Muscle of leg (tissue), 11 donors: ENCODE measurements around the gene VAV2. TPM values are rescaled to one million over a fixed set of nuclear protein-coding genes. Genes with fewer than 3 reads are reported as not detected.

Experiments used
- DNase-seq: peaks from one replicate; pipeline ENCODE4 v3.0.0; 2013
- H3K27ac ChIP-seq: one replicate; pipeline ENCODE4 v1.5.1; 2013; ENCODE audit warnings: mild to moderate bottlenecking, low read length, control low read depth
- H3K27me3 ChIP-seq: one replicate; pipeline ENCODE4 v1.6.1; 2013; ENCODE audit warnings: low read length; ENCODE audit not compliant: control insufficient read depth, insufficient read depth
- H3K36me3 ChIP-seq: one replicate; pipeline ENCODE4 v1.6.1; 2013; ENCODE audit warnings: low read length; ENCODE audit not compliant: control insufficient read depth, insufficient read depth
- H3K4me1 ChIP-seq: one replicate; pipeline ENCODE4 v1.6.1; 2013; ENCODE audit warnings: low read length; ENCODE audit not compliant: control insufficient read depth, insufficient read depth
- H3K4me3 ChIP-seq: one replicate; pipeline ENCODE4 v1.5.1; 2013; ENCODE audit warnings: low read length, control low read depth
- H3K9me3 ChIP-seq: replicated peaks from 2 replicates; pipeline ENCODE4 v1.6.1; 2013; ENCODE audit warnings: low read depth, low read length; ENCODE audit not compliant: control insufficient read depth
- WGBS: methylation state at CpG from one replicate; pipeline ENCODE4 v1.1.5; 2013; ENCODE audit warnings: missing lambda C conversion rate; ENCODE audit not compliant: insufficient coverage; 5-methylcytosine and 5-hydroxymethylcytosine counted together
- polyA plus RNA-seq, 8 donors: library from polyadenylated mRNA; unstranded; fragments of 120-200 nt; gene quantifications; one replicate each; pipeline versions ENCODE4 v1.2.1 to v1.2.3, GENCODE V29; 2013; ENCODE audit warnings: inconsistent platforms in 1 of 8, low replicate concordance in 1 of 8; ENCODE audit not compliant: insufficient read length in 8 of 8, insufficient read depth in 1 of 8
- total RNA-seq: library from RNA; stranded (reverse); fragments of 120-200 nt; gene quantifications from one replicate; pipeline ENCODE4 v1.2.4, GENCODE V29; 2013

Gene VAV2
- total and polyA plus RNA-seq, 9 donors = 7.4 to 19.1 (median 16.0) TPM

DNA sequence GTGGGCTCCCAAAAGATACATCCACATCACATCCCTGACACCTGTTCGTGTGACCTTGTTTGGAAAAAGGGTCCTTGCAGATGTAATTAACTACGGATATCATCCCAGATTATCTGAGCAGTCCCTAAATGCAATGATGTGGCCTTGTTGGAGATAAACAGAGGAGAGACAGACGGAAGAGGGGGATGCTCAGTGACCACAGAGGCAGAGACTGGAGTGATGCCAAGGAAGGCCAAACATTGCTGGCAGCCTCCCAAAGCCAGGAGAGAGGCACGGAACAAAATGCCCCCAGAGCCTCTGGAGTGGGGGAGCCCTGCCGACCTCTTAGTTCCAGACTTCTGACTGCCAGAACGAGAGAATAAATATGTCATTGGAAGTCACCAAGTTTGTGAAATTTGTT, 15.0 kb upstream of the VAV2 start:
- no peak overlapping the region for H3K4me3 ChIP-seq
- no peaks in the 10 kb centered on the region for H3K36me3 ChIP-seq
- WGBS = 58% methylated on average over 3 of the region's 6 CpGs
- H3K9me3 ChIP-seq = peaks cover 2% of the 10 kb centered on the region
- H3K27ac ChIP-seq = no peak overlapping the region
- DNase-seq = no peak
- H3K27me3 ChIP-seq = peaks cover 3% of the 10 kb centered on the region
- peaks cover 45% of the 10 kb centered on the region for H3K4me1 ChIP-seq

DNA sequence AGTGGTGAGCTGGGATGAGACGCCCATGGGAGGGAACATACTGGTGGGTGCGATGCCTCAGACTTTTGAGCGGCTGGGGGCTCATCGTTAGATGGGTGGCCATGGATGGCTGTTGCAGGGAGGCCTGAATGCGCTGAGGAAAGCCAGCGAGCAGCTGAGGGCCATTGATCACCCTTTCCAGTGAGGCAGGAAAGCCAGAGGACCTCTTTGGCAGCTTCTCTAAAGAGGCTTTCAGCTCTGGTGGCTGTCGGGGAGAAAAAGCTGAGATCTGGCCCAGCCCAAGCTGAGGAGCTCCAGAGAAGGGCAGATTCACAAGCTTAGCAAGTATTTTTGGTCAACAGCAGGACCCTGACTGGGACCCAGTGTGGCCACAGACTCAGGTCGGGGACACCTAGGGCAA, 13.3 kb upstream of the VAV2 start:
- DNase-seq = no peak
- Histone ChIP-seq H3K27ac (no peak overlapping the region), H3K9me3 (no peaks in the 10 kb centered on the region), H3K4me1 (peaks cover 40% of the 10 kb centered on the region), H3K36me3 (no peaks in the 10 kb centered on the region), H3K4me3 (no peak overlapping the region), H3K27me3 (peaks cover 3% of the 10 kb centered on the region)
- WGBS = 71% methylated on average over 7 of the region's 8 CpGs

DNA sequence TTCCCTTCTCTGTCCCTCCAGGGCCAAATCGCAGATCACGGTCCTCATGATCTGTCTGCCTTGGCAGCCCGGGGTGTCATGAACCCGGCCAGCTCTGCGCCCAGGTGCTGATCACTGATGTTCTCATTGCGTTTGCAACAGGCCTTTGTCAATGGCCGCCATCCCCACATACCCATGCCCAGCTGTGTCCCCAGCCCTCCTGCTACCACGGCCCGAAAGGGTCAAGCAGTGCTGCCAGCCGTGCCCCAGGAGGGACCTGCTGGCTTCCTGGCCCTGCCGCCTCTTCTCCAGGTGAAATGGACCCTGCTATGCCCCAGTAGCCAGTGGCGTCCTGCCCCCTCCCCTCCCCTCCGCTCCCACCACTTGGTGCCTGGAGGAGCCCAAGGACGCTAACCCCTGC, 12.8 kb upstream of the VAV2 start:
- Histone ChIP-seq H3K4me3 (no peak overlapping the region), H3K4me1 (peaks cover 40% of the 10 kb centered on the region), H3K27me3 (peaks cover 3% of the 10 kb centered on the region), H3K27ac (peak overlapping the region; percentile 35), H3K36me3 (no peaks in the 10 kb centered on the region), H3K9me3 (no peaks in the 10 kb centered on the region)
- WGBS = 73% methylated on average over 11 of the region's 14 CpGs
- no peak for DNase-seq

- Histone ChIP-seq H3K27me3 (peaks cover 3% of the 10 kb centered on the region), H3K9me3 (no peaks in the 10 kb centered on the region), H3K36me3 (no peaks in the 10 kb centered on the region), H3K4me1 (peaks cover 44% of the 10 kb centered on the region), H3K27ac (peak overlapping the region; percentile 35), H3K4me3 (no peak overlapping the region)
- peak; percentile 48 for DNase-seq
- WGBS = 56% methylated on average over 20 of the region's 20 CpGs
Observed at GRCh38 chr9:134004131-134004873, 12.2 kb upstream of the VAV2 start.

DNA sequence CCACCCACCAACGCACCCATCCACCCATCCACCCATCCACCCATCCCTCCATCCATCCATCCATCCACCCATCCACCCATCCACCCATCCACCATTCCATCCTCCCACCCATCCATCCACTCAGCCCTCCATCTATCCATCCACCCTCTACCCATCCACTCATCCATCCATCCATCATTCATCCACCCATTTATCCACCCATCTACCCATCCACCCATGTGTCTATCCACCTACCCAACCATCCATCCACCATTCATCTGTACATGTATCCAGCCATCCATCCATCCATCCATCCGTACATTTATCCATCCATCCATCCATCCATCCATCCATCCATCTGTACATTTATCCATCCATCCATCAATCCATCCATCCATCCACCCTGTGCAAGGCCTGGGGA, 11.1 kb upstream of the VAV2 start:
- no peak overlapping the region for H3K4me3 ChIP-seq
- no peak overlapping the region for H3K27ac ChIP-seq
- DNase-seq = no peak
- no peaks in the 10 kb centered on the region for H3K36me3 ChIP-seq
- H3K27me3 ChIP-seq = peaks cover 3% of the 10 kb centered on the region
- WGBS = 85% methylated on average over 2 of the region's 2 CpGs
- H3K4me1 ChIP-seq = peaks cover 44% of the 10 kb centered on the region
- no peaks in the 10 kb centered on the region for H3K9me3 ChIP-seq

DNA sequence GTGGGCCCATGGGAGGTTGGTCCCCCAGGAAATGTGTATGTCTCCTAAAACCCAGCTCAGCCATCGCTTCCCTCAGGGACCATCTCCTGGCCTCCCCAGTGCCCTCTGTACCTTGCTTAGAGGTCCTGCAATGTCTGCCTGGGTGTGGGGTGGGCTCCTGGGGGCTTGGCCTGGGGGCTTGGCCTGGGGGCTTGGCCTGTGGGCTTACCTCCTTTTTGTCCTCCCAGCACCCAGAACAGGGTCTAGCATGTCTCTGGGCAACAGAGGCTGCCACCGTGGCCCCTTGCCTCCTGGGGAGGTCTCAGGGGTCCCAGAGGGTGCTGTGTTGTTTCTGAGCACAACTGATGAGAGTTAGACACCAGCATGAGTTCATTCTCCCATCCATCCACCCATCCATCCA, 10.7 kb upstream of the VAV2 start:
- H3K27ac ChIP-seq = no peak overlapping the region
- H3K4me3 ChIP-seq = no peak overlapping the region
- peaks cover 44% of the 10 kb centered on the region for H3K4me1 ChIP-seq
- H3K27me3 ChIP-seq = peaks cover 3% of the 10 kb centered on the region
- no peaks in the 10 kb centered on the region for H3K36me3 ChIP-seq
- 100% methylated on average over 1 of the region's 2 CpGs for WGBS
- DNase-seq = no peak
- H3K9me3 ChIP-seq = no peaks in the 10 kb centered on the region

- Histone ChIP-seq H3K4me1 (peaks cover 46% of the 10 kb centered on the region), H3K4me3 (no peak overlapping the region), H3K27ac (peak overlapping the region; percentile 81), H3K36me3 (no peaks in the 10 kb centered on the region), H3K27me3 (no peaks in the 10 kb centered on the region), H3K9me3 (no peaks in the 10 kb centered on the region)
- peak; percentile 88 for DNase-seq
- WGBS = 56% methylated on average over 4 of the region's 6 CpGs
Observed at GRCh38 chr9:133999851-134000265, 7.7 kb upstream of the VAV2 start.

GRCh38 chr9:133998915-133999595, 6.9 kb upstream of the VAV2 start:
- Histone ChIP-seq H3K27ac (peak overlapping the region; percentile 81), H3K4me3 (no peak overlapping the region), H3K36me3 (no peaks in the 10 kb centered on the region), H3K27me3 (no peaks in the 10 kb centered on the region), H3K9me3 (no peaks in the 10 kb centered on the region), H3K4me1 (peaks cover 46% of the 10 kb centered on the region)
- WGBS = 90% methylated on average over 1 of the region's 1 CpG
- DNase-seq = peak; percentile 72

DNA sequence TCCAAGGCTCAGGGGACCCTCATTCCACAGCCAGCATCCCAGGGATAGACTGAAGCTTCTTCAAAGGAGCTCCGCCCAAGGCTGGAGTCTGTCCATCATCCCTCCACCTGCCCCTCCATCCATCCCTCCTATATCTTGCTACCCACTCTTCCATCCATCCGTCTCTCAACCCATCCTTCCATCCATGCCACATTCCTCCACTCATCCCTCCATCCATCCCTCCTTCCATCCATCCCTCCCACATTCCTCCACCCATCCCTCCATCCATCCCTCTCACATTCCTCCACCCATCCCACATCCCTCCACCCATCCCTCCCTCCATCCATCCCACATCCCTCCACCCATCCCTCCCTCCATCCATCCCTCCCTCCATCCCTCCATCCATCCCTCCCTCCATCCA, 5.5 kb upstream of the VAV2 start:
- no peak overlapping the region for H3K4me3 ChIP-seq
- no peak overlapping the region for H3K27ac ChIP-seq
- no peak for DNase-seq
- no peaks in the 10 kb centered on the region for H3K27me3 ChIP-seq
- no peaks in the 10 kb centered on the region for H3K9me3 ChIP-seq
- H3K4me1 ChIP-seq = peaks cover 50% of the 10 kb centered on the region
- no peaks in the 10 kb centered on the region for H3K36me3 ChIP-seq
- 86% methylated on average over 2 of the region's 2 CpGs for WGBS

GRCh38 chr9:133996531-133997520, 4.7 kb upstream of the VAV2 start:
- whole genome bisulfite sequencing = 58% methylated on average over 22 of the region's 24 CpGs
- H3K27ac ChIP-seq = no peak overlapping the region
- no peak for DNase-seq
- H3K27me3 ChIP-seq = no peaks in the 10 kb centered on the region
- H3K9me3 ChIP-seq = no peaks in the 10 kb centered on the region
- no peak overlapping the region for H3K4me3 ChIP-seq
- peaks cover 50% of the 10 kb centered on the region for H3K4me1 ChIP-seq
- H3K36me3 ChIP-seq = no peaks in the 10 kb centered on the region
